Cardiac muscle cell (in vitro differentiated cells and primary cell): ENCODE data around the gene ATXN7L3. TPM values are rescaled to one million over a fixed set of nuclear protein-coding genes. Genes with fewer than 3 reads are reported as not detected.

Source experiments
- DNase-seq, 2 donors: peaks; one replicate each; pipeline versions ENCODE4 v3.0.0 to v3.0.0-alpha.2; 2010 to 2017; ENCODE audit warnings: low read depth in 1 of 2, low spot score in 1 of 2
- H3K27ac ChIP-seq: fragments of 200-600 bp; sonication (generic); 2 replicates; pipeline ENCODE4 v1.5.1; 2016
- H3K27me3 ChIP-seq: fragments of 200-600 bp; sonication (generic); 2 replicates; pipeline ENCODE4 v1.6.0; 2016; ENCODE audit warnings: control low read depth
- H3K36me3 ChIP-seq: fragments of 200-600 bp; sonication (generic); 2 replicates; pipeline ENCODE4 v1.5.1; 2016; ENCODE audit warnings: control low read depth
- H3K4me1 ChIP-seq: fragments of 200-600 bp; sonication (generic); 2 replicates; pipeline ENCODE4 v1.8.1; 2017; ENCODE audit warnings: low read depth, mild to moderate bottlenecking, mixed run types
- H3K4me3 ChIP-seq: fragments of 200-600 bp; sonication (generic); 2 replicates; pipeline ENCODE4 v1.5.1; 2016; ENCODE audit warnings: mild to moderate bottlenecking
- H3K9me3 ChIP-seq: fragments of 200-600 bp; sonication (generic); 2 replicates; pipeline ENCODE4 v1.5.1; 2017; ENCODE audit warnings: low read depth, mild to moderate bottlenecking, control low read depth
- polyA plus RNA-seq: library from polyadenylated mRNA; unstranded; fragments of >200 nt; fragmentation: Nextera tagmentation; extraction: Ambion mirVana; gene quantifications from 2 replicates; pipeline ENCODE4 v1.2.1, GENCODE V29; 2016
- total RNA-seq: library from RNA; depleted of rRNA; stranded (reverse); fragments of >200 nt; gene quantifications from 2 replicates; pipeline ENCODE4 v1.2.3, GENCODE V29; 2016
- TF ChIP-seq, protein P1 (sequence below): IDR thresholded peaks from 2 replicates; pipeline ENCODE4 v1.5.1; 2012; ENCODE audit warnings: low read depth, mild to moderate bottlenecking, low read length

The ATXN7L3 gene
- total and polyA plus RNA-seq, 2 experiments from 2014 or later, result 24.7 to 91.0 TPM

- Histone ChIP-seq H3K4me3 (no peak within 1 kb of the TSS), H3K9me3 (no peaks in the 10 kb centered on the region), H3K27me3 (no peaks in the 10 kb centered on the region), H3K36me3 (peaks cover 3% of the 10 kb centered on the region), H3K4me1 (peaks cover 16% of the 10 kb centered on the region), H3K27ac (peak within 1 kb of the TSS; percentile 96)
- DNase-seq, result peak in 1 of 2 donors; percentile 87
- TF ChIP-seq, protein P1, sequence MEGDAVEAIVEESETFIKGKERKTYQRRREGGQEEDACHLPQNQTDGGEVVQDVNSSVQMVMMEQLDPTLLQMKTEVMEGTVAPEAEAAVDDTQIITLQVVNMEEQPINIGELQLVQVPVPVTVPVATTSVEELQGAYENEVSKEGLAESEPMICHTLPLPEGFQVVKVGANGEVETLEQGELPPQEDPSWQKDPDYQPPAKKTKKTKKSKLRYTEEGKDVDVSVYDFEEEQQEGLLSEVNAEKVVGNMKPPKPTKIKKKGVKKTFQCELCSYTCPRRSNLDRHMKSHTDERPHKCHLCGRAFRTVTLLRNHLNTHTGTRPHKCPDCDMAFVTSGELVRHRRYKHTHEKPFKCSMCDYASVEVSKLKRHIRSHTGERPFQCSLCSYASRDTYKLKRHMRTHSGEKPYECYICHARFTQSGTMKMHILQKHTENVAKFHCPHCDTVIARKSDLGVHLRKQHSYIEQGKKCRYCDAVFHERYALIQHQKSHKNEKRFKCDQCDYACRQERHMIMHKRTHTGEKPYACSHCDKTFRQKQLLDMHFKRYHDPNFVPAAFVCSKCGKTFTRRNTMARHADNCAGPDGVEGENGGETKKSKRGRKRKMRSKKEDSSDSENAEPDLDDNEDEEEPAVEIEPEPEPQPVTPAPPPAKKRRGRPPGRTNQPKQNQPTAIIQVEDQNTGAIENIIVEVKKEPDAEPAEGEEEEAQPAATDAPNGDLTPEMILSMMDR, result no peak
Measured at GRCh38 chr17:44170499-44171201, 29.0 kb downstream of the ATXN7L3 start, which contains the start of gene ASB16. TSS of gene ASB16 (plus strand) at chr17:44170704. CDS start at chr17:44170790, 86 bp downstream.

DNA sequence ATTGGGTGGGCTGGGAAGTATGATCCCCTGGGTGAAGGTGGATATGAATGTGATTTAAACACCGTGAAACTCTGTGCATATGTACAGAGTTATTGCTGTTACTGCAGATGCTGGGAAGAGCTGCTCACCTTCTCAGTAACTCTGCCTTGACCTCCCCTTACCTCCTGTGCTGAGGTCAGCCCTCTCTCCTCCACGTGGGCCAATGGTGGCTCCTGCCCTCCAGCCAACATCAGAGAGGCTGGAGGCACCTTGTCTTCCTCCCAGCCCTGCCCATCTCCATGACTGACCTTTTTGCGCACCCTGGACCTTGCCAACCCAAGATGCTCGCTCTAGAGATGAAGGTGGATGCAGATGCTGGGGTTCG lies 29.6 kb downstream of the ATXN7L3 start:
- Histone ChIP-seq H3K9me3 (no peaks in the 10 kb centered on the region), H3K4me3 (no peak overlapping the region), H3K4me1 (peaks cover 16% of the 10 kb centered on the region), H3K36me3 (no peaks in the 10 kb centered on the region), H3K27me3 (no peaks in the 10 kb centered on the region), H3K27ac (peak overlapping the region; percentile 96)
- no peak for DNase-seq
- TF ChIP-seq, protein P1, result no peak

DNA sequence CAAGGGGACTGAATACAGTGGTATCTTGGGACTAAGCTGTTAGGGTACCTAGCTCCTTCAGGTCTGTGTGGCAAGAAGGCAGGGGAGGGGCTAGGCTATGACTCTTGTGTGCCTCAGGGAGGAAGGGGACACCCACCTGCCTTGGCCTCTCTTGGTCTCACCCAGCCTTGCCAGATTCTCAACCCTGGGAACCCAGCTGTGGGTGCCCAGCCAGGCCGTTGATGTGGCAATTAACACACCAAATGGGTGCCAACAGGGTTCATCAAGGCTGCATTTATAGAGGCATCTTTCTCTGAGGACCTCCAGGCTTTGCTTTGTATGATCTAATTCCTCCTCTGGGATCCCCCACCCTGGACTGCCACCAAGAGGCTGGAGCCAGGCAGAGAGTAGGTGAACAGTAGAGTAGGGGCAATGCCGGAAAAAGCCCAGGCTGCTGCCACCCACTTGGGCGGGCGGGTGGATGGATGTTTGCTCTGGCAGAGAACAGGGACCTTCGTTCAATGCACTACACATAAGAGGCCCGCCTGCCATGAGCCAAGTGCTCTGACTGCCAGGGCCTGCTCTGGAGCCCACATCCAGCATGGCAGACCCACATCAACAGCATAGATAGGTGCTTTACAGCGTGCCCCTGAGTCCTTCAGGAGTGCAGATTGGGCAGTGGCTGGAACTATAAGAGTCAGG lies 32.4 kb downstream of the ATXN7L3 start:
- no peak overlapping the region for H3K4me3 ChIP-seq
- no peaks in the 10 kb centered on the region for H3K9me3 ChIP-seq
- H3K36me3 ChIP-seq, result no peaks in the 10 kb centered on the region
- H3K27ac ChIP-seq, result no peak overlapping the region
- TF ChIP-seq, protein P1, result no peak
- peaks cover 16% of the 10 kb centered on the region for H3K4me1 ChIP-seq
- no peak for DNase-seq
- no peaks in the 10 kb centered on the region for H3K27me3 ChIP-seq

- H3K36me3 ChIP-seq, result no peaks in the 10 kb centered on the region
- H3K4me3 ChIP-seq, result no peak overlapping the region
- no peak overlapping the region for H3K27ac ChIP-seq
- no peaks in the 10 kb centered on the region for H3K27me3 ChIP-seq
- no peaks in the 10 kb centered on the region for H3K9me3 ChIP-seq
- H3K4me1 ChIP-seq, result peaks cover 2% of the 10 kb centered on the region
- no peak for DNase-seq
- TF ChIP-seq, protein P1, result no peak
Measured at GRCh38 chr17:44164476-44164875, 35.2 kb downstream of the ATXN7L3 start.

- H3K27ac ChIP-seq, result peak overlapping the region; percentile 80
- H3K4me3 ChIP-seq, result no peak overlapping the region
- no peaks in the 10 kb centered on the region for H3K27me3 ChIP-seq
- no peaks in the 10 kb centered on the region for H3K9me3 ChIP-seq
- H3K36me3 ChIP-seq, result no peaks in the 10 kb centered on the region
- peaks cover 6% of the 10 kb centered on the region for H3K4me1 ChIP-seq
- TF ChIP-seq, protein P1, result no peak
- DNase-seq, result peak; percentile 23 to 51
Measured at GRCh38 chr17:44159519-44160210, 40.0 kb downstream of the ATXN7L3 start.
